ENCODE data around the gene FNDC3B.

The FNDC3B gene

GRCh38 chr3:172038798-172039435, 461 bp upstream of the FNDC3B start:
- TF ChIP-seq CTCF (IDR thresholded peaks at IDR 0.05; ENCODE audit: low read length): no peak
- no peak for TF ChIP-seq EZH2 (IDR thresholded peaks at IDR 0.05; ENCODE audit: borderline replicate concordance, low read length)
- Histone ChIP-seq H3K9me2 (ENCODE audit: low read depth, low read length) (no peaks in the 10 kb centered on the region), H3K4me3 (ENCODE audit: low read depth, low read length, poor library complexity, severe bottlenecking) (peak overlapping the region; percentile 73), H3K27me3 (ENCODE audit: insufficient read depth, low read length) (no peaks in the 10 kb centered on the region; the same call in 1 of the 2 replicates), H3F3A (ENCODE audit: insufficient read depth, low read length) (no peaks in the 10 kb centered on the region), H2AFZ (ENCODE audit: low read length) (no peak overlapping the region), H3K36me3 (ENCODE audit: insufficient read depth, low read length) (no peaks in the 10 kb centered on the region), H4K20me1 (ENCODE audit: insufficient read depth, low read length) (no peaks in the 10 kb centered on the region), H3K9me3 (ENCODE audit: low read length) (no peaks in the 10 kb centered on the region), H3K4me2 (ENCODE audit: low read length) (peak overlapping the region; percentile 17; the same call in 1 of the 2 replicates), H3K9ac (ENCODE audit: low read length) (no peak overlapping the region; the same call in 1 of the 2 replicates), H3K4me1 (ENCODE audit: insufficient read depth, low read length, severe bottlenecking) (peaks cover 7% of the 10 kb centered on the region), H3K27ac (ENCODE audit: low read depth, low read length, poor library complexity, severe bottlenecking) (no peak overlapping the region), H3K79me2 (ENCODE audit: insufficient read depth, low read length) (no peaks in the 10 kb centered on the region)

- no peak for TF ChIP-seq EZH2 (IDR thresholded peaks at IDR 0.05; ENCODE audit: borderline replicate concordance, low read length)
- no peak for TF ChIP-seq CTCF (IDR thresholded peaks at IDR 0.05; ENCODE audit: low read length)
These were observed 951 bp downstream of the FNDC3B start for GRCh38 chr3:172040078-172040980.

GRCh38 chr3:172040981-172041963, 1.9 kb downstream of the FNDC3B start:
- Histone ChIP-seq H3K4me2 (ENCODE audit: low read length) (peak overlapping the region; percentile 72; the same call in 1 of the 2 replicates), H3K4me3 (ENCODE audit: low read depth, low read length, poor library complexity, severe bottlenecking) (peak overlapping the region; percentile 73), H2AFZ (ENCODE audit: low read length) (no peak overlapping the region), H3K9me2 (ENCODE audit: low read depth, low read length) (no peaks in the 10 kb centered on the region), H4K20me1 (ENCODE audit: insufficient read depth, low read length) (no peaks in the 10 kb centered on the region), H3K4me1 (ENCODE audit: insufficient read depth, low read length, severe bottlenecking) (peaks cover 7% of the 10 kb centered on the region), H3K27ac (ENCODE audit: low read depth, low read length, poor library complexity, severe bottlenecking) (no peak overlapping the region), H3K9me3 (ENCODE audit: low read length) (no peaks in the 10 kb centered on the region), H3K79me2 (ENCODE audit: insufficient read depth, low read length) (no peaks in the 10 kb centered on the region), H3K9ac (ENCODE audit: low read length) (no peak overlapping the region), H3K36me3 (ENCODE audit: insufficient read depth, low read length) (no peaks in the 10 kb centered on the region), H3K27me3 (ENCODE audit: insufficient read depth, low read length) (no peaks in the 10 kb centered on the region; the same call in 1 of the 2 replicates), H3F3A (ENCODE audit: insufficient read depth, low read length) (no peaks in the 10 kb centered on the region)
- no peak for TF ChIP-seq CTCF (IDR thresholded peaks at IDR 0.05; ENCODE audit: low read length)

More at GRCh38 chr3:172040078-172040980, 951 bp downstream of the FNDC3B start:
- Histone ChIP-seq H3K4me2 (ENCODE audit: low read length) (peak overlapping the region; percentile 72), H3K4me3 (ENCODE audit: low read depth, low read length, poor library complexity, severe bottlenecking) (peak overlapping the region; percentile 73), H3K27ac (ENCODE audit: low read depth, low read length, poor library complexity, severe bottlenecking) (no peak overlapping the region), H3K27me3 (ENCODE audit: insufficient read depth, low read length) (no peaks in the 10 kb centered on the region; the same call in 1 of the 2 replicates), H3K36me3 (ENCODE audit: insufficient read depth, low read length) (no peaks in the 10 kb centered on the region), H3K9ac (ENCODE audit: low read length) (peak overlapping the region; percentile 72), H3K4me1 (ENCODE audit: insufficient read depth, low read length, severe bottlenecking) (peaks cover 7% of the 10 kb centered on the region), H3F3A (ENCODE audit: insufficient read depth, low read length) (no peaks in the 10 kb centered on the region), H3K79me2 (ENCODE audit: insufficient read depth, low read length) (no peaks in the 10 kb centered on the region), H4K20me1 (ENCODE audit: insufficient read depth, low read length) (no peaks in the 10 kb centered on the region), H3K9me3 (ENCODE audit: low read length) (no peaks in the 10 kb centered on the region), H2AFZ (ENCODE audit: low read length) (peak overlapping the region; percentile 56; the same call in 1 of the 2 replicates), H3K9me2 (ENCODE audit: low read depth, low read length) (no peaks in the 10 kb centered on the region)

Data from OCI-LY1 (cell line).